Endothelial cell of umbilical vein (primary cell): ENCODE results near the gene ANKRD13D. TPM values are rescaled to one million over a fixed set of nuclear protein-coding genes. Genes with fewer than 3 reads are reported as not detected.

Experiments
- BruUV-seq: library from RNA; stranded (reverse); fragments of 400-500 nt; replicated peaks from 2 replicates; lab custom pipeline; 2021; lab: Mats Ljungman, UMichigan
- CTCF ChIA-PET: fragments of 300-600, 350-600 bp; sonication (Branson Sonifier 250); formaldehyde crosslinking; loops from one replicate; lab custom pipeline; 2021; ENCODE audit warnings: antibody characterized with exemption, inconsistent platforms; lab: Charles Lee
- POLR2A ChIA-PET: fragments of 300-600, 350-600 bp; sonication (Branson Sonifier 250); formaldehyde crosslinking; loops from one replicate; lab custom pipeline; 2021; ENCODE audit warnings: antibody characterized with exemption, inconsistent platforms; lab: Charles Lee
- DNase-seq: peaks from one replicate; pipeline ENCODE4 v3.0.0-alpha.2; 2011; ENCODE audit warnings: low read depth, low spot score
- FAIRE-seq: peaks from 2 replicates; lab custom pipeline; 2011; peaks lifted over from hg19 to GRCh38; lab: Jason Lieb, UNC
- H2AFZ ChIP-seq: 2 replicates; pipeline ENCODE4 v1.6.0; 2012; ENCODE audit warnings: low read depth, low read length, control low read depth, inconsistent platforms
- H3K27ac ChIP-seq: 2 replicates; pipeline ENCODE4 v1.5.1; 2011; ENCODE audit warnings: low read depth, mild to moderate bottlenecking, control low read depth, low read length, moderate library complexity; ENCODE audit not compliant: insufficient read depth
- H3K27me3 ChIP-seq, 2 experiments: 2 replicates each; pipeline versions ENCODE4 v1.6.0 to v1.6.1; 2011; ENCODE audit warnings: low read length in 2 of 2, mixed read lengths in 1 of 2; ENCODE audit not compliant: control insufficient read depth in 2 of 2, insufficient read depth in 2 of 2
- H3K36me3 ChIP-seq, 2 experiments: 2 replicates in 1 of 2; 3 replicates in 1 of 2; pipeline ENCODE4 v1.5.1; 2011; ENCODE audit warnings: low read length in 2 of 2, mild to moderate bottlenecking in 1 of 2, moderate library complexity in 1 of 2; ENCODE audit not compliant: control insufficient read depth in 2 of 2, insufficient read depth in 2 of 2; ENCODE audit errors: extremely low read depth in 1 of 2
- H3K4me1 ChIP-seq: 3 replicates; pipeline ENCODE4 v1.5.1; 2011; ENCODE audit warnings: mild to moderate bottlenecking, low read length; ENCODE audit not compliant: control insufficient read depth, insufficient read depth; ENCODE audit errors: extremely low read depth
- H3K4me2 ChIP-seq: 2 replicates; pipeline ENCODE4 v1.6.1; 2011; ENCODE audit warnings: low read length, control low read depth, mixed read lengths; ENCODE audit not compliant: insufficient read depth
- H3K4me3 ChIP-seq, 3 experiments: fragments of 200-600 bp in 1 of 3; sonication (generic), shearing (Covaris generic) in 1 of 3; replicated peaks in 1 of 3; 2 replicates each; pipeline ENCODE4 v1.5.1; 2011 to 2016; ENCODE audit warnings: control low read depth in 3 of 3, low read length in 3 of 3, mild to moderate bottlenecking in 2 of 3, inconsistent platforms in 1 of 3, low read depth in 1 of 3, moderate library complexity in 1 of 3; ENCODE audit not compliant: insufficient read depth in 1 of 3
- H3K79me2 ChIP-seq: 2 replicates; pipeline ENCODE4 v1.6.0; 2012; ENCODE audit warnings: low read length, inconsistent platforms; ENCODE audit not compliant: control insufficient read depth, insufficient read depth
- H3K9ac ChIP-seq: replicated peaks from 2 replicates; pipeline ENCODE3; 2011; ENCODE audit warnings: low read length, control low read depth; ENCODE audit not compliant: insufficient read depth; ENCODE audit errors: extremely low read depth
- H3K9me1 ChIP-seq: replicated peaks from 3 replicates; pipeline ENCODE4 v1.6.0; 2011; ENCODE audit warnings: mild to moderate bottlenecking, low read length; ENCODE audit not compliant: control insufficient read depth, insufficient read depth; ENCODE audit errors: extremely low read depth
- H3K9me3 ChIP-seq: replicated peaks from 2 replicates; pipeline ENCODE4 v1.5.1; 2012; ENCODE audit warnings: low read length, inconsistent platforms; ENCODE audit not compliant: control insufficient read depth, insufficient read depth
- H4K20me1 ChIP-seq: replicated peaks from 2 replicates; pipeline ENCODE3; 2011; ENCODE audit warnings: mild to moderate bottlenecking, low read length; ENCODE audit not compliant: control insufficient read depth, insufficient read depth; ENCODE audit errors: extremely low read depth
- EZH2 ChIP-seq: IDR thresholded peaks from 2 replicates; pipeline ENCODE4 v1.6.1; 2012; ENCODE audit warnings: borderline replicate concordance, low read depth, mild to moderate bottlenecking, moderate library complexity, low read length, inconsistent platforms; ENCODE audit not compliant: severe bottlenecking
- FOS ChIP-seq: IDR thresholded peaks from 2 replicates; pipeline ENCODE4 v1.6.1; 2011; ENCODE audit warnings: mild to moderate bottlenecking, low read length, moderate library complexity, borderline replicate concordance; ENCODE audit not compliant: insufficient read depth
- GATA2 ChIP-seq: IDR thresholded peaks from 2 replicates; pipeline ENCODE4 v1.7.0; 2011; ENCODE audit warnings: low read depth, mild to moderate bottlenecking, moderate library complexity, mixed read lengths, low read length; ENCODE audit not compliant: insufficient read length, insufficient read depth
- POLR2A ChIP-seq: IDR thresholded peaks from 2 replicates; pipeline ENCODE4 v1.6.1; 2012; ENCODE audit warnings: low read depth, mild to moderate bottlenecking, control low read depth, low read length
- POLR2AphosphoS5 ChIP-seq: IDR thresholded peaks from 2 replicates; pipeline ENCODE4 v1.6.1; 2012; ENCODE audit warnings: low read depth, mild to moderate bottlenecking, control low read depth, low read length, moderate library complexity; ENCODE audit not compliant: insufficient read depth
- dilution Hi-C: fragments of 300-500 bp; cut with MboI; formaldehyde crosslinking; loops from one replicate; pipeline ENCODE4 v1.15.0; 2019; ENCODE audit warnings: low sequenced_read_pairs; ENCODE audit not compliant: extremely low pct_ligation_motif_present
- intact Hi-C: fragments of 100-400 bp; cut with micrococcal nuclease; formaldehyde crosslinking; loops from one replicate; pipeline ENCODE4 v1.10.0; 2022
- polyA plus RNA-seq, 4 experiments: library from polyadenylated mRNA; depleted of rRNA in 3 of 4; stranded (reverse) in 3 of 4; unstranded in 1 of 4; fragments of >200 nt; gene quantifications; 2 replicates each; pipeline versions ENCODE4 v1.2.1 to v1.2.3, GENCODE V29; 2011 to 2012; ENCODE audit warnings: missing spikeins in 1 of 4
- total RNA-seq: library from RNA; stranded (reverse); gene quantifications from 2 replicates; pipeline ENCODE4 v1.2.3, GENCODE V29; 2021
- TF ChIP-seq, protein P1 (sequence below): IDR thresholded peaks from 2 replicates; pipeline ENCODE4 v1.6.1; 2011; ENCODE audit not compliant: insufficient read depth, insufficient read length

Gene ANKRD13D
- total and polyA plus RNA-seq, 2 donors (not counting 3 experiments of a cell fraction or from before 2014, with no cell fraction given), result 43.5 to 57.5 TPM

DNA sequence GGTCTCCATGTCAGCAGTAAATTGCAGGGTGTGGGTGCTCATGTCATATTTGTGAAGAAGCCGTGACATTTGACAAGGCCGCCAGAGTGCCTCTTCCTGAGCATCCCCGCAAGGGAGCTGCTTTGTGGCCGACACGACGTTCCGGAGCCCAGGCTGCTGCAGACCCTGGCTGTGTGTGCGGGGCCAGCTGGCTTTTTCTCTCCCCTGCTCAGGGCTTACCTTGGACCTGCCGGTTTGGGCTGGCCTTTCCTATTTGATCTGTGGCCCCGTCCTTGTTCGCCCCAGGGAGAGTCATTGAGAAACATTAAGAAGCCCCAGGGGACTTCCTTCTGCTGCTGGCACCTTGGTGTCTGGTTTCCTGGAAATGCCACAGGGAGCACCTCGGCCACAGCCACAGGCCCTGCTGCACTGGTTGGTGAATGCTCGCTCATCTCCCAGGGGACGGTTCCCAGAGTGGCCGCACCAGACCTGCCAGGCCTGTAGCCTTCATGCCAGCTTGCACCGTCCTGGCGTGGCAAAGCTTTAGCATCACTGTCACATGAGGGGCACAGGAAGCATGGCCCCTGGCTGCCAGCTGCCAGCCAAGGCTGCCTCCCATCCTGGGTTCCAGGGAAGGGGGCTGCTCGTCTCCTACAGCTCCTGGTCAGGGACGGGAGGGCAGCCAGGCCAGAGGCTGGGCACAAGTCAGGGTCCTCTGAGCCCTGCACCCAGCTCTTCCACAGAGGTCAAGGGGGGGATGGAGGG lies 17.4 kb upstream of the ANKRD13D start:
- CTCF ChIA-PET, result interaction anchor here (0.9 to 2.7 kb wide), 6 partner anchors 9 to 190 kb away, joined by 3 to 12 read pairs (median 4); partner anchors contain the start of gene ANKRD13D

DNA sequence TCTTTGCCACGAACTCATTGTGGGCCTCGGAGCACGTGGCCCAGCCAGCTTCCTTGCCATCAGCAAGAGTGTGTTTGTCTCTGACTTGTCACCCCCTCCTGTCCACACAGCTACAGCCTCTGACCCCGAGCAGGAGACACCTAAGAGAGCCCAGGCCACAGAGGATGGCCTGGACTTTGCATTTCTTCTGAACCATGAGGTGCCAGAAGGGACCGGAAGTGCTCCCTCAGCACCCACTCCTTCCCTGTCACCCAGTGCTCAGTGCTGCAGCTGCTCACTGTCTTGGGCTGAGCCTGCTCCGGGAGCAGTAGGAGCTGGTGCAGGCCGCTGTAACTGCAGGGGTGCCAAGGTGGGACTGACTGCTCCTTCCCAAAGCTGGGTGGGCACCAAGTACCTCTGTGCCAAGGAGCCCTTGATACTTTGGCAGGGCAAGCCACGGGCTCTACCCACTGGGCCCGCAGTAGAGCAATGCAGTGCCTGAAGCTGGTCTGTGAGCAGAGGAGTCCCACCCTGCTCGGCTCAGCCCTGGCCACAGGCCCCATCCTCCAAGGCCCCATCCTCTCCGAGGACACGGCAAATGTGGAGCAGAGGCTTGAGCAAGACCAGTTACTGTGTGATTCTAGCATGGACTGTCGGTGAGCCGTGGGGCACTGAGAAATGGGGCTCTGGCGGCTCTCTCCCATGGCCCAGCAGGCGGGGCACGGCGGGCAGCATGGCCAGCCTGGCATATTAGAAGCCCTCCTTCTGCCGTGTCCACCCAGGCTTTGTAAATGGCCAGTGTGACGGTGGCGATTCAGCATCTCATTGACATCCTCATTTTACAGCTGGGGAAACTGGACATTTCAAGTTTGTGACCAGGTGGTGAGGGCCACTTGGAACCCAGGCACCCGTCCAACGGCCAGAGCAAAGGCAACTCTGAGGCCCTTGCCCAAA lies 16.5 kb upstream of the ANKRD13D start:
- TF ChIP-seq GATA2 (no peak), POLR2AphosphoS5 (no peak), FOS (no peak)
- TF ChIP-seq, protein P1, sequence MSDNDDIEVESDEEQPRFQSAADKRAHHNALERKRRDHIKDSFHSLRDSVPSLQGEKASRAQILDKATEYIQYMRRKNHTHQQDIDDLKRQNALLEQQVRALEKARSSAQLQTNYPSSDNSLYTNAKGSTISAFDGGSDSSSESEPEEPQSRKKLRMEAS, result no peak
- intact Hi-C loops (no loop called here), dilution Hi-C loops (no loop called here)
- Histone ChIP-seq H2AFZ (no peak overlapping the region), H3K27me3 (no peaks in the 10 kb centered on the region), H3K9me3 (no peaks in the 10 kb centered on the region), H3K4me1 (peaks cover 40% of the 10 kb centered on the region), H3K9me1 (no peaks in the 10 kb centered on the region), H3K27ac (no peak overlapping the region), H3K9ac (no peak overlapping the region), H3K36me3 (peaks cover 0 to 9% of the 10 kb centered on the region in 2 experiments), H3K4me2 (no peak overlapping the region), H3K4me3 (no peak overlapping the region), H4K20me1 (no peaks in the 10 kb centered on the region), H3K79me2 (peaks cover 82% of the 10 kb centered on the region)
- FAIRE-seq (no peak), DNase-seq (no peak)
- CTCF ChIA-PET, result interaction anchor here (1.0 to 2.4 kb wide), 3 partner anchors 11 to 79 kb away, joined by 3 to 12 read pairs (median 3); no protein-coding TSS in a partner anchor
- BruUV-seq, result no TSS peak
- POLR2A ChIA-PET, result no interaction called here

More for the DNA sequence above, 17.4 kb upstream of the ANKRD13D start:
- Histone ChIP-seq H3K9me1 (no peaks in the 10 kb centered on the region), H3K9ac (no peak overlapping the region), H3K4me1 (peaks cover 36% of the 10 kb centered on the region), H3K27me3 (no peaks in the 10 kb centered on the region), H3K27ac (no peak overlapping the region), H3K36me3 (peaks cover 0 to 9% of the 10 kb centered on the region in 2 experiments), H3K4me3 (no peak overlapping the region), H2AFZ (no peak overlapping the region), H3K9me3 (no peaks in the 10 kb centered on the region), H3K79me2 (peaks cover 91% of the 10 kb centered on the region), H3K4me2 (no peak overlapping the region), H4K20me1 (no peaks in the 10 kb centered on the region)
- FAIRE-seq (no peak), DNase-seq (no peak)
- no TSS peak for BruUV-seq
- dilution Hi-C loops, result no loop called here
- intact Hi-C loops, result no loop called here
- TF ChIP-seq, protein P1, result no peak
- no peak for TF ChIP-seq POLR2A
- TF ChIP-seq EZH2, result no peak
- no peak for TF ChIP-seq POLR2AphosphoS5
- POLR2A ChIA-PET, result no interaction called here
